Measurements from ENCODE around the gene IL36RN.

DNA sequence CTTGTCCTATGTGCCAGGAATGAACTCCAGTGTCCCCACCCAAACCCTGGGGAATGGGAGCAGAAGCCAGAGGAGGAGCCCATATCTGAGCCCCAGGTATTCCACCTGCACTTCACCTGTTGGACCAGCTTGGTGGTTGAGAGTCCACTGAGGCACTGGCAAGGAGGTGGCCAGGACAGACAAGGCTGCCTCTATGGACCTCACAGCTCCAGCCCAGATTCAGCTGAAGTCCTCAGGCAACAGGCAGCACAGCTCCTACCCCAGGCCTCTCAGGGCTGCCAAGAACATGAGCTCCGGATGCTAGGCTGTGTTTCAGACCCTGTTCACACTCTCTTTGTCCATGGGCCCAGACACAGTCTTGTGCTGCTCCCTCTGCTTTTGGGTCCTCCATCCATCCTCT lies 5.9 kb downstream of the IL36RN start:
- TF ChIP-seq, protein P1, sequence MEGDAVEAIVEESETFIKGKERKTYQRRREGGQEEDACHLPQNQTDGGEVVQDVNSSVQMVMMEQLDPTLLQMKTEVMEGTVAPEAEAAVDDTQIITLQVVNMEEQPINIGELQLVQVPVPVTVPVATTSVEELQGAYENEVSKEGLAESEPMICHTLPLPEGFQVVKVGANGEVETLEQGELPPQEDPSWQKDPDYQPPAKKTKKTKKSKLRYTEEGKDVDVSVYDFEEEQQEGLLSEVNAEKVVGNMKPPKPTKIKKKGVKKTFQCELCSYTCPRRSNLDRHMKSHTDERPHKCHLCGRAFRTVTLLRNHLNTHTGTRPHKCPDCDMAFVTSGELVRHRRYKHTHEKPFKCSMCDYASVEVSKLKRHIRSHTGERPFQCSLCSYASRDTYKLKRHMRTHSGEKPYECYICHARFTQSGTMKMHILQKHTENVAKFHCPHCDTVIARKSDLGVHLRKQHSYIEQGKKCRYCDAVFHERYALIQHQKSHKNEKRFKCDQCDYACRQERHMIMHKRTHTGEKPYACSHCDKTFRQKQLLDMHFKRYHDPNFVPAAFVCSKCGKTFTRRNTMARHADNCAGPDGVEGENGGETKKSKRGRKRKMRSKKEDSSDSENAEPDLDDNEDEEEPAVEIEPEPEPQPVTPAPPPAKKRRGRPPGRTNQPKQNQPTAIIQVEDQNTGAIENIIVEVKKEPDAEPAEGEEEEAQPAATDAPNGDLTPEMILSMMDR (conservative IDR thresholded peaks at IDR 0.05), result no peak
- TF ChIP-seq EZH2 (IDR thresholded peaks at IDR 0.05; ENCODE audit: low read depth), result no peak
